GM19463 (cell line): ENCODE measurements around the gene BTN1A1.

Experiments
- ATAC-seq: cut with Tn5 transposase; IDR thresholded peaks from one replicate; pipeline ENCODE4 v1.9.1; 2021; ENCODE audit warnings: mild to moderate bottlenecking, moderate library complexity; ENCODE audit not compliant: unreplicated experiment

The BTN1A1 gene

DNA sequence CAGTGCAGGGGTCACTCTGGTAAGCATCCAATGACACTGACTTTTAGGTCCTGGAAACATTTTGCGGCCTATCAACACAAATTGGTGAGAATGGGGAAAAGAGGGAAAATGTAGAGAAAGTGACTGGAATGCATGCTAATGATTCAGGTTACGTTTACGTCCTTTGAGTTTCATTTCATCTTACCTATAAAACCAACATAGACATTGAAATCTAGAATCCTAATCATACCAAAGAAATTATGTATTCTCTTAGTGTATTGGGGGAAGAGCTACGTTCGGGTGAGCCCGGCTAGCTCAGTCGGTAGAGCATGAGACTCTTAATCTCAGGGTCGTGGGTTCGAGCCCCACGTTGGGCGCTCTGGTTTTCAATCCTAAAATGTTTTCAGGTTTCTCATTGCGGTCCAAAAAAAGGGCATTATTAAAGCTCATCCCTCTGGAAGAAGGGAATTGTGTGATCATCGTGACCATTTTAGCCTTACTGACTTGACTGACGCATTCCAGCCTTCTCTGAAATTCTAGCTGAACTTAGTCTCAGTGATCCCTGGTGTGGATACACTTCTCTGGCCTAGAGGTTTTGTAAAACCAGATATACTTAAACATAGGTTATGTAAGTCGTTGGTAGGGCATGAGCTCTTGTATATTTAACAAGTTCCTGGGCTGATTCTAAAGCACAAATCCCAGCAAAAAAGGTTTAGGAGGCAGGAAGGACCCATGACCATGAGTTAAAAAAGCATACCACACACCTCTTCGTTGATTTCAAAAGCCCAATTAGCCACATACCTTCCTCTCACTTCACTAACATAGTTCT is 56.4 kb downstream of the BTN1A1 start:
- no peak for ATAC-seq
